GM18517 (cell line): Measurements from ENCODE around the gene ADIPOR2.
"Not testable (repeated sequence)": the region's sequence is repeated elsewhere in the genome, so short reads cannot be mapped to it uniquely, and the experiment has no call there.

Experiments used
- ATAC-seq: cut with Tn5 transposase; IDR thresholded peaks from one replicate; pipeline ENCODE4 v1.9.1; 2021; ENCODE audit warnings: mild to moderate bottlenecking, moderate library complexity; ENCODE audit not compliant: unreplicated experiment

ADIPOR2 gene

GRCh38 chr12:1663440-1664132 is 27.3 kb upstream of the ADIPOR2 start:
- no peak for ATAC-seq

- no peak for ATAC-seq
These were observed 25.5 kb upstream of the ADIPOR2 start for GRCh38 chr12:1665366-1665765.

- ATAC-seq = no peak
These were observed 24.7 kb upstream of the ADIPOR2 start for GRCh38 chr12:1666215-1666614.

- ATAC-seq = no peak
These were observed 24.1 kb upstream of the ADIPOR2 start for GRCh38 chr12:1666685-1667162.

- no peak for ATAC-seq
These were observed 21.9 kb upstream of the ADIPOR2 start for GRCh38 chr12:1668833-1669543.

DNA sequence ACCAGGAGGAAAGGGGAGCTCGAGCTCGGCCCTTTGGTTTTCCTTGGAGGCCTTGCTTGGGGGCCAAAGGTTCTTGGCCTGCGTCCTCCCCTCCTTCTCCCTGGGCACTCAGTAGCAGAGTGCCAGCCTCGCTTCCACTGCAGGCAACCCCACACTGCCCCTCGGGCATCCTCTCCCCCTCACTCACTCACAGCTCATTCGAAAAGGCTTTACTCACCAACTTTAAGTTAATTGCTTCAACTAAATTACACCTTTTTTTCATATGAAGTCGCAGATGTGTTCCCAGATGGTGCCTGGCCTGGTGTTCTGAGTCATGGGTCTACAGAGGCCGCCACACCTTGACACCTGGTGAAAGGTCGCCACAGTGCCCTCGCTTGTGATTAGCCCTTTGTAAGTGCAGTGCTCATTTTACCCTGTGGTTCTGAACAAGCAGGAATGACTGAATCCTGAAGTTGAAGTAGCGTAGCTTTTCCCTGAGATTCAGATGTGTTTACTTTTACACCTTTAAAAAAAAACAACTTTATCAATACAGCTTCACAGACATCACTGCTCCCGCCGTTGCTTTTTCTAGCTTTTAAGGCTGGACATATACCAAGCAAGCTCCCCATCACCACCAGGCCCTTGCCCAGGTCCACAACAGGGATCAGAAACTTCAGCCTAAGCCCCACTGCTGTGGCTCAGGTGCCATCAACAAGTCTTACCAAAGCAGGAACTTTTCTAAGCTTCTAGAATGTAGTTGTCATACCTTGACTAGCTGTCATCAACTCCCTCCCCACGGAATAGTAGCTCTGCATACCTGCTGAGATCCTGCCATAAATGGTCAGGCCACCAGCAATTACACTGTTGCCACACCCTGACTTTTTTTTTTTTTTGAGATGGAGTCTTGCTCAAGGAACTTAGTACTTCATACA is 20.3 kb upstream of the ADIPOR2 start:
- ATAC-seq = no peak

- no peak for ATAC-seq
These were observed 14.8 kb upstream of the ADIPOR2 start for GRCh38 chr12:1676043-1676442.

GRCh38 chr12:1680804-1681492 is 9.9 kb upstream of the ADIPOR2 start:
- ATAC-seq = no peak

DNA sequence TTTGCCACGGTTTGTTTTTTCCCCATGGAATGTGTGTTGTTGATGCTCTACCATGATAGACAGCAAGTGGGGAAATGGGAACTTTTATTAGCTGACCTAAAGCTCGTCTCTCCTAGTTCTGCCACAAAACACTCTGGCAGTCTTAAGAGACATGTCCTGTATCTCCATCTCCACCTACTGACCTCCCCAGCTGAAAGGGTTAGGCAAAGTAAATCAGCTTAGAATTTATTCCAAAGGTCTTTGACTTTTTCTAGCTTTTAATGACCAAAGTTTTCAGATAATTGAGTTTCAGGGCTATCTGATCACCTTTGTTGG is 9.4 kb upstream of the ADIPOR2 start:
- ATAC-seq = no peak

GRCh38 chr12:1688086-1688710 is 2.7 kb upstream of the ADIPOR2 start:
- no peak for ATAC-seq

DNA sequence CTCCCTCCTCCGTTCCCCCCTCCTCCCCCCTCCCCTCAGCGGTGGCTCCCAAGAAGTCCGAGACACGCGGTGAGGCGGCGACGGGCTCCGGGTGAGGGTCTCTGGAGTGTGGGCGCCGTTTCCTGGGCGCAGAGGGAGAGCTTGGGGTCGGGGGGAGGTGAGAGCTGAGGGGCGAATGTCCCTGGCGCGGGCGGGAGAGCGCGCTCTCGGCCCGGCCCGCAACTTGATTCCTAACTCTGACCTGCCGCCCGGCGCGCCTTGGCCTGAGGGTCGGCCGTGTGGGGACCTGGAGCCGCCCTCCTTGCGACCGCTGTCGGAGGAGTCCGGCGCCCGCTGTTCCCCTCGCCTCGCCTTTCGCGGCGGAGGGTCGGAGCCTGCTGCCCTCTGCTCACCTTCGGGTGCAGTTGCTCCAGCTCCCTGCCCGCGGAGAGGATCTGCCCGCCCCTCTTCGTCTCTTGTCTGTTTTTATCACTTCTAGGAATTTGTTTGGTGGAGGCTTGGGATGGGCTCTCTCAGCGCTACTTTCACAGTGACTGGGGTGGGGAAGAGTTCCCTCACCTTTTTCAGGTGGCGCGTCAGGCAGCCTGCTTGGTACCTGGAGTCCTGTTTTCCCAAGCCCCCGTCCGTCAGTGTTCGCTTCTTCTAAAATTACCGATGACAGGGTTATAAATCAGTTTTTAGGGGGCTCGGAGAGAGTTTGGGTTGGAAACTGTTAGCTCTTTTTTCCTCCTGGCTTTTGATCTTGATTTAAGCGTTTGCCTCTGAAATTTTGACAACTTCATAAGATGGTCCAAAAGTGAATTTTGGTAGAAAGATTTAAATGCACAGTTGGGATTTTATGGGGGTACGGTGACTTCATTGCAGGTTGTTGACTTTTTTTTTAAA is 495 bp downstream of the ADIPOR2 start:
- ATAC-seq = peak; percentile 27

- ATAC-seq = no peak
These were observed 1.4 kb downstream of the ADIPOR2 start for GRCh38 chr12:1692226-1692625.

DNA sequence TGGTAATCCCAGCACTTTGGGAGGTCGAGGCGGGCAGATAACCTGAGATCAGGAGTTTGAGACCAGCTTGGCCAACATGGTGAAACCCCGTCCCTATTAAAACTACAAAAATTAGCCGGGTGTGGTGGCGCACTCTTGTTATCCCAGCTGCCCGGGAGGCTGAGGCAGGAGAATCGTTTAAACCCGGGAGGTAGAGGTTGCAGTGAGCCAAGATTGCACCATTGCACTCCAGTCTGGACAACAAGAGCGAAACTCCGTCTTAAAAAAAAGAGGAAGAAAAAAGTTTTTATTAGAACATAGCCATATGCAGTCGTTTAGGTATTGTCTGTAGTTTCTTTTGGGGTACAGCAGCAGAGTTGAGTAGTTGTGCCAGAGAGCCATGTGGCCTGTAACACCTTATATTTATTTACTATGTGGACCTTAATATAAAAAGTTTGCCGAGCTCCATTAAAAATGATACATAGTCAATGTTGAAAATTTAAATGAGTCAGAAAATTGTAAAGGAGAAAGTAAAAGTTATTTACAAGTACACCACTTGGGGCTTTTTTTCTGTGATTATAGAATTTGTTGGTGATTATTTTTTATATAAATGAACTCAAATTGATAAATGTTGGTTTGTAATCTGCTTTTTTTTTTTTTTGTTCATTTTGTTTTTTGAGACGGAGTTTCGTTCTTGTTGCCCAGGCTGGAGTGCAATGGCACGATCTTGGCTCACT is 2.2 kb downstream of the ADIPOR2 start:
- no peak for ATAC-seq

DNA sequence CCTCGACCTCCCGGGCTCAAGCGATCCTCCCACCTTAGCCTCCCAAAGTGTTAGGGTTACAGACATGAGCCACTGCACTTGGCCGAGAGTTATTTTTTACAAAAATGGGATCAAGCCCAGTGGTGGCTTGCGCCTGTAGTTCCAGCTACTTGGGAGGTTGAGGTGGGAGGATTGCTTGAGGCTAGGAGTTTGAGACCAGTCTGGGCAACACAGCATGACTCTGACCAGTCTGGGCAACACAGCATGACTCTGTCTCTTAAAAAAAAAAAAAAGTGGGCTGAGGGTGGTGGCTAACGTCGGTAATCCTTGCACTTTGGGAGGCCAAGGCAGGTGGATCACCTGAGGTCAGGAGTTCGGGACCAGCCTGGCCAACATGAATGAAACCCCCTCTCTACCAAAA is 4.2 kb downstream of the ADIPOR2 start:
- ATAC-seq = not testable (repeated sequence)

GRCh38 chr12:1695886-1696670 is 5.2 kb downstream of the ADIPOR2 start:
- ATAC-seq = no peak

DNA sequence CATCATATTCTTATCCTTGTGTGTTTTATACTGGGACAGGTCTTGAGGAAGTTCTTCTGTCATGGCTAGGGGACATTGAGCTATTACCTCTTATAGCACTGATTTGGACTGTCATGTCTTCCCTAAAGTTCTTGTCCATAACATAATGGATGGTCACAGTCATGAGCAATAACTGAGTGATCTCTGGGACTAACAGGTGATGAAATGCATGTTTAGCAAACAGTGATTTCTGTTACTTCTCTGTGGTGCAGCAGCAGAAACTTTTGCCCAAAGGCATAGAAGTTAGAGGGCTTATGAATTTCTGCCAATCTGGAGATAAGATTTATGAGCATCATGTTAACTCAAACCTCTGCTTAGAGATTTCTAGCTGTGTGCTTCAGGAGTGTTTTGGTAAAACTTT is 5.9 kb downstream of the ADIPOR2 start:
- ATAC-seq = no peak

- no peak for ATAC-seq
These were observed 6.4 kb downstream of the ADIPOR2 start for GRCh38 chr12:1697271-1697670.

DNA sequence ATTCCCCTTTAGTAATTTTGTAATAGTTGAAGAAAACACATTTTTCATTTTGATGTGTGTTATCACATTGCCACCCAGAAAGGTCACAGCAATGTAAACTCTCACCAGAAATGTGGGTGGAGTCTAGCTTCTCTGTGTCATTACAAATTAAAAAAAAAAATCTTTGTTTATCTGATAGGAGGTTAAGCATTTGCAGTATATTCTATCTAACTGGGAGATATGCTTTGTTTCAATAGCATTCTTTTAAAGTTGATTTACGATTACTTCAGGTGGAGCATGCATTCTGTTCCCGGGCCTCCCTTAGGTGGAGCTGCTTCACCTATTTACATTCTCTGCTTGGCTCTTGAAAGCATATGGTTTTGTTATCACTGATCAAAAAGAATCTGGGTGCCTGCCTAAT is 7.8 kb downstream of the ADIPOR2 start:
- no peak for ATAC-seq
